Tibial nerve (tissue), 4 donors: ENCODE results near the gene GMDS.

ENCODE experiments used
- EP300 ChIP-seq, 2 donors: sonication (generic); formaldehyde crosslinking; IDR thresholded peaks; one replicate each; pipeline ENCODE4 v1.6.1; 2017; ENCODE audit warnings: antibody characterized with exemption in 2 of 2, mild to moderate bottlenecking in 1 of 2
- POLR2A ChIP-seq, 2 donors: fragments of 450-650 bp; IDR thresholded peaks; one replicate each; pipeline ENCODE4 v1.6.1; 2017; ENCODE audit warnings: antibody characterized with exemption in 2 of 2, mild to moderate bottlenecking in 2 of 2, moderate library complexity in 2 of 2
- TF ChIP-seq, protein P1 (sequence below), 5 experiments: fragments of 200-600 bp in 3 of 5; fragments of 450-650 bp in 2 of 5; sonication (generic) in 3 of 5; IDR thresholded peaks; one replicate each; pipeline ENCODE4 v1.5.1; 2016 to 2019; ENCODE audit warnings: antibody characterized with exemption in 5 of 5, mild to moderate bottlenecking in 3 of 5, moderate library complexity in 2 of 5

- TF ChIP-seq, protein P1, sequence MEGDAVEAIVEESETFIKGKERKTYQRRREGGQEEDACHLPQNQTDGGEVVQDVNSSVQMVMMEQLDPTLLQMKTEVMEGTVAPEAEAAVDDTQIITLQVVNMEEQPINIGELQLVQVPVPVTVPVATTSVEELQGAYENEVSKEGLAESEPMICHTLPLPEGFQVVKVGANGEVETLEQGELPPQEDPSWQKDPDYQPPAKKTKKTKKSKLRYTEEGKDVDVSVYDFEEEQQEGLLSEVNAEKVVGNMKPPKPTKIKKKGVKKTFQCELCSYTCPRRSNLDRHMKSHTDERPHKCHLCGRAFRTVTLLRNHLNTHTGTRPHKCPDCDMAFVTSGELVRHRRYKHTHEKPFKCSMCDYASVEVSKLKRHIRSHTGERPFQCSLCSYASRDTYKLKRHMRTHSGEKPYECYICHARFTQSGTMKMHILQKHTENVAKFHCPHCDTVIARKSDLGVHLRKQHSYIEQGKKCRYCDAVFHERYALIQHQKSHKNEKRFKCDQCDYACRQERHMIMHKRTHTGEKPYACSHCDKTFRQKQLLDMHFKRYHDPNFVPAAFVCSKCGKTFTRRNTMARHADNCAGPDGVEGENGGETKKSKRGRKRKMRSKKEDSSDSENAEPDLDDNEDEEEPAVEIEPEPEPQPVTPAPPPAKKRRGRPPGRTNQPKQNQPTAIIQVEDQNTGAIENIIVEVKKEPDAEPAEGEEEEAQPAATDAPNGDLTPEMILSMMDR (IDR thresholded peaks at IDR 0.05) = no peak
- no peak for TF ChIP-seq POLR2A (IDR thresholded peaks at IDR 0.05)
- no peak for TF ChIP-seq EP300 (IDR thresholded peaks at IDR 0.05)
Observed at GRCh38 chr6:1809291-1809988, 436.0 kb downstream of the GMDS start.
